Measurements from ENCODE around the gene MRPL55. TPM values are rescaled to one million over a fixed set of nuclear protein-coding genes. Genes with fewer than 3 reads are reported as not detected.

MRPL55 gene
- total RNA-seq, 1 experiment from 2014 or later: 343 TPM

DNA sequence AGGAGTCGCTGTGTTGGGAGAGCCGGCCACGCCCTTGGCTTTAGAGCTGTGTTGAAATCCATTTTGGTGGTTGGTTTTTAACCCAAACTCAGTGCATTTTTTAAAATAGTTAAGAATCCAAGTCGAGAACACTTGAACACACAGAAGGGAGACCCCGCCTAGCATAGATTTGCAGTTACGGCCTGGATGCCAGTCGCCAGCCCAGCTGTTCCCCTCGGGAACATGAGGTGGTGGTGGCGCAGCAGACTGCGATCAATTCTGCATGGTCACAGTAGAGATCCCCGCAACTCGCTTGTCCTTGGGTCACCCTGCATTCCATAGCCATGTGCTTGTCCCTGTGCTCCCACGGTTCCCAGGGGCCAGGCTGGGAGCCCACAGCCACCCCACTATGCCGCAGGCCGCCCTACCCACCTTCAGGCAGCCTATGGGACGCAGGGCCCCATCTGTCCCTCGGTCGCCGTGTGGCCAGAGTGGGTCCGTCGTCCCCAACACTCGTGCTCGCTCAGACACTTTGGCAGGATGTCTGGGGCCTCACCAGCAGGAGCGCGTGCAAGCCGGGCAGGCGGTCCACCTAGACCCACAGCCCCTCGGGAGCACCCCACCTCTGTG lies 10.7 kb downstream of the MRPL55 start:
- DNase-seq (no peak), ATAC-seq (no peak)
- H3K4me3 ChIP-seq (ENCODE audit: low read length): no peak overlapping the region
- H3K4me2 ChIP-seq (ENCODE audit: low read length): no peak overlapping the region
- H3K9me2 ChIP-seq (replicated peaks; ENCODE audit: low read length): no peaks in the 10 kb centered on the region
- peaks cover 89% of the 10 kb centered on the region for H3K79me2 ChIP-seq (ENCODE audit: low read length)
- H3K4me1 ChIP-seq (ENCODE audit: insufficient read depth, low read length): peaks cover 10% of the 10 kb centered on the region
- H3K27ac ChIP-seq (ENCODE audit: low read length): no peak overlapping the region
- H3K27me3 ChIP-seq (ENCODE audit: low read length): no peaks in the 10 kb centered on the region
- intact Hi-C loops (cut with micrococcal nuclease): no loop called here
- TSS peak; percentile 65 for BruUV-seq (replicated peaks)
- H3F3A ChIP-seq (ENCODE audit: low read length, unreplicated experiment): peaks cover 14% of the 10 kb centered on the region
- H3K36me3 ChIP-seq (ENCODE audit: low read depth, low read length): peaks cover 59% of the 10 kb centered on the region
- ChIA-PET POLR2A (ENCODE audit: unreplicated experiment) (no interaction called here), CTCF (interaction anchor here (2.0 kb wide), 1 partner anchor 99 kb away, joined by 4 read pairs; no protein-coding TSS in a partner anchor)
- no peak overlapping the region for H3K9ac ChIP-seq (ENCODE audit: low read length)
- H3K9me3 ChIP-seq (ENCODE audit: low read length): no peaks in the 10 kb centered on the region
- H4K20me1 ChIP-seq (ENCODE audit: low read length): peaks cover 73% of the 10 kb centered on the region
- no peak overlapping the region for H2AFZ ChIP-seq (ENCODE audit: low read length)
- TF ChIP-seq EZH2 (IDR thresholded peaks at IDR 0.05; ENCODE audit: low read length, unreplicated experiment) (no peak), EZH2phosphoT487 (IDR thresholded peaks at IDR 0.05; ENCODE audit: borderline replicate concordance, low read length) (no peak), CTCF (conservative IDR thresholded peaks at IDR 0.05; ENCODE audit: low read depth, low read length) (no peak)

- peaks cover 97% of the 10 kb centered on the region for H3K79me2 ChIP-seq (ENCODE audit: low read length)
- intact Hi-C loops (cut with micrococcal nuclease): no loop called here
Observed at GRCh38 chr1:228097333-228098081, 11.6 kb downstream of the MRPL55 start.

More at GRCh38 chr1:228097333-228098081, 11.6 kb downstream of the MRPL55 start:
- no TSS peak for BruUV-seq (replicated peaks)
- peaks cover 17% of the 10 kb centered on the region for H3K4me1 ChIP-seq (ENCODE audit: insufficient read depth, low read length)
- H3K36me3 ChIP-seq (ENCODE audit: low read depth, low read length): peaks cover 69% of the 10 kb centered on the region
- H2AFZ ChIP-seq (ENCODE audit: low read length): no peak overlapping the region
- no peak overlapping the region for H3K9ac ChIP-seq (ENCODE audit: low read length)
- H3K9me2 ChIP-seq (replicated peaks; ENCODE audit: low read length): no peaks in the 10 kb centered on the region
- ATAC-seq (no peak), DNase-seq (no peak)
- peaks cover 14% of the 10 kb centered on the region for H3F3A ChIP-seq (ENCODE audit: low read length, unreplicated experiment)
- POLR2A ChIA-PET (ENCODE audit: unreplicated experiment): no interaction called here
- H3K9me3 ChIP-seq (ENCODE audit: low read length): no peaks in the 10 kb centered on the region
- H3K4me3 ChIP-seq (ENCODE audit: low read length): no peak overlapping the region
- TF ChIP-seq EZH2 (IDR thresholded peaks at IDR 0.05; ENCODE audit: low read length, unreplicated experiment): no peak
- TF ChIP-seq CTCF (conservative IDR thresholded peaks at IDR 0.05; ENCODE audit: low read depth, low read length): no peak
- no peaks in the 10 kb centered on the region for H3K27me3 ChIP-seq (ENCODE audit: low read length)
- H4K20me1 ChIP-seq (ENCODE audit: low read length): peaks cover 83% of the 10 kb centered on the region
- no peak overlapping the region for H3K27ac ChIP-seq (ENCODE audit: low read length)
- H3K4me2 ChIP-seq (ENCODE audit: low read length): no peak overlapping the region
- CTCF ChIA-PET: no interaction called here
